Measurements from ENCODE around the gene PHYKPL.

- TF ChIP-seq CTCF (IDR thresholded peaks at IDR 0.05) (no peak), POLR2A (IDR thresholded peaks at IDR 0.05) (no peak)
Observed at GRCh38 chr5:178205749-178206047, 26.9 kb downstream of the PHYKPL start.

Measured in adrenal gland (tissue), 5 donors.